T-helper 2 cell treated with Interferon-gamma antibody and Interleukin-4, amounts not matched to agents 5 μg/mL and 100 μg/mL, for 36 hours (primary cell): ENCODE measurements around the gene VRK1.

Source experiments
- DNase-seq: peaks from one replicate; pipeline ENCODE4 v3.0.0; 2021; ENCODE audit warnings: low spot score
- H3K27ac Mint-ChIP-seq: one replicate; pipeline ENCODE4 v1.8.0; 2021; ENCODE audit warnings: mild to moderate bottlenecking, mixed read lengths
- H3K27me3 Mint-ChIP-seq: one replicate; pipeline ENCODE4 v1.8.0; 2021; ENCODE audit warnings: low read depth, mixed read lengths
- H3K36me3 Mint-ChIP-seq: one replicate; pipeline ENCODE4 v1.8.0; 2021; ENCODE audit warnings: low read depth, mixed read lengths
- H3K4me1 Mint-ChIP-seq: one replicate; pipeline ENCODE4 v1.8.0; 2021; ENCODE audit warnings: low read depth, mixed read lengths
- H3K4me3 Mint-ChIP-seq: one replicate; pipeline ENCODE4 v1.8.0; 2022; ENCODE audit warnings: mild to moderate bottlenecking, moderate library complexity, mixed read lengths
- H3K9me3 Mint-ChIP-seq: one replicate; pipeline ENCODE4 v1.8.0; 2021; ENCODE audit warnings: mixed read lengths

VRK1 gene

GRCh38 chr14:96823652-96824051, 26.5 kb downstream of the VRK1 start:
- peaks cover 13% of the 10 kb centered on the region for H3K9me3 Mint-ChIP-seq
- peaks cover 6% of the 10 kb centered on the region for H3K4me1 Mint-ChIP-seq
- DNase-seq, result no peak
- H3K27me3 Mint-ChIP-seq, result no peaks in the 10 kb centered on the region
- peaks cover 44% of the 10 kb centered on the region for H3K36me3 Mint-ChIP-seq
- no peak overlapping the region for H3K4me3 Mint-ChIP-seq
- H3K27ac Mint-ChIP-seq, result no peak overlapping the region

DNA sequence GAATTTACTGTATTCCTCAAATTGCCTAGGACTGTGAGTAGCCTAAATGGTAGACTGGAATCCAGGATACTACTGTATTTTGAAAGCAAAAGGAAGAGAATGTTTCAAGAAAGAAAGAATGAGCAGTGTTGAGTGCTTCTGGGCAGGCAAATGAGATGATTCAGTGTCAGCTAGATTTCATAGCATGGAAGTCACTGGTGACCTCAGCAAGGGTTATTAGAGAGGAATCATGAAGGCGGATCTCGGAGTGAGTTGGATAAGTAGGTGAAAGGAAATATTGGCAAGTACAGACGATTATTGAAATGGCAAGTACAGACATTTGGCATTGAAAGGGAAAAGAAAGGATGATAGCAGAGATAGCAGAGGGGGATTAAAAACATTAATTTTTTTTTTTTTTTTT, 27.1 kb downstream of the VRK1 start:
- Mint-ChIP-seq H3K4me3 (no peak overlapping the region), H3K4me1 (peaks cover 6% of the 10 kb centered on the region), H3K27me3 (no peaks in the 10 kb centered on the region), H3K27ac (no peak overlapping the region), H3K36me3 (peaks cover 49% of the 10 kb centered on the region), H3K9me3 (peaks cover 19% of the 10 kb centered on the region)
- DNase-seq, result no peak

GRCh38 chr14:96826818-96827217, 29.6 kb downstream of the VRK1 start:
- Mint-ChIP-seq H3K36me3 (peaks cover 55% of the 10 kb centered on the region), H3K27me3 (no peaks in the 10 kb centered on the region), H3K9me3 (peaks cover 35% of the 10 kb centered on the region), H3K4me3 (no peak overlapping the region), H3K4me1 (peaks cover 17% of the 10 kb centered on the region), H3K27ac (no peak overlapping the region)
- DNase-seq, result no peak

DNA sequence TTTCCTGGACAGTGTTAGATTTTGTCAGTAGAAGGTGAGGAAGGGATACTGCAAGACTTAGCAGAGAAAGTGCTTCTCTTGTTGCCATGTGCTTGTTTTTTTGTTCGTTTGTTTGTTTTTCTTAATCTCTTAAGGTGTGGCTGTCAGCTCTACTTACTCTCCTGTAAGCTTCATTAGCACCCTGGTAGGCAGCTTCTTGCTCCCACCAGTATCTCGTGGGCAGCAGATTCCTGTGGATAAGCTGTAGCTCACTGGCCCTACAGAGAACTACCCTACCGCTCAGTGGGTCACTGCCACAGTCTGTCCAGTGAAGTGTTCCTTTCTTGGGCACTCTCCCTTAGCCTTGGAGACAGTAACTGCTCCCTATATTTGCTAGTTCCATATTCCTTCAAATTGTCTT, 30.1 kb downstream of the VRK1 start:
- Mint-ChIP-seq H3K27ac (no peak overlapping the region), H3K27me3 (no peaks in the 10 kb centered on the region), H3K9me3 (peaks cover 35% of the 10 kb centered on the region), H3K4me3 (no peak overlapping the region), H3K4me1 (peaks cover 17% of the 10 kb centered on the region), H3K36me3 (peaks cover 54% of the 10 kb centered on the region)
- DNase-seq, result no peak

- H3K27me3 Mint-ChIP-seq, result no peaks in the 10 kb centered on the region
- H3K36me3 Mint-ChIP-seq, result peaks cover 49% of the 10 kb centered on the region
- no peak overlapping the region for H3K27ac Mint-ChIP-seq
Observed at GRCh38 chr14:96829791-96830190, 32.6 kb downstream of the VRK1 start.

GRCh38 chr14:96830946-96831345, 33.8 kb downstream of the VRK1 start:
- Mint-ChIP-seq H3K9me3 (peaks cover 31% of the 10 kb centered on the region), H3K36me3 (peaks cover 49% of the 10 kb centered on the region), H3K27me3 (no peaks in the 10 kb centered on the region), H3K27ac (no peak overlapping the region), H3K4me3 (no peak overlapping the region), H3K4me1 (peaks cover 11% of the 10 kb centered on the region)
- no peak for DNase-seq

More at GRCh38 chr14:96829791-96830190, 32.6 kb downstream of the VRK1 start:
- Mint-ChIP-seq H3K4me1 (peaks cover 15% of the 10 kb centered on the region), H3K9me3 (peaks cover 31% of the 10 kb centered on the region), H3K4me3 (no peak overlapping the region)
- no peak for DNase-seq

- Mint-ChIP-seq H3K9me3 (peaks cover 31% of the 10 kb centered on the region), H3K36me3 (peaks cover 54% of the 10 kb centered on the region), H3K27me3 (no peaks in the 10 kb centered on the region), H3K4me1 (peaks cover 13% of the 10 kb centered on the region), H3K4me3 (no peak overlapping the region), H3K27ac (no peak overlapping the region)
- no peak for DNase-seq
Observed at GRCh38 chr14:96832351-96832750, 35.2 kb downstream of the VRK1 start.

- Mint-ChIP-seq H3K36me3 (peaks cover 51% of the 10 kb centered on the region), H3K27me3 (no peaks in the 10 kb centered on the region), H3K4me1 (peaks cover 4% of the 10 kb centered on the region), H3K9me3 (no peaks in the 10 kb centered on the region), H3K27ac (no peak overlapping the region), H3K4me3 (no peak overlapping the region)
- DNase-seq, result no peak
Observed at GRCh38 chr14:96838449-96838848, 41.3 kb downstream of the VRK1 start.

GRCh38 chr14:96839251-96839650, 42.1 kb downstream of the VRK1 start:
- Mint-ChIP-seq H3K27me3 (no peaks in the 10 kb centered on the region), H3K9me3 (no peaks in the 10 kb centered on the region), H3K4me3 (no peak overlapping the region), H3K27ac (no peak overlapping the region), H3K4me1 (peaks cover 4% of the 10 kb centered on the region), H3K36me3 (peaks cover 48% of the 10 kb centered on the region)
- DNase-seq, result no peak

- no peak for DNase-seq
- Mint-ChIP-seq H3K4me1 (peaks cover 2% of the 10 kb centered on the region), H3K4me3 (no peak overlapping the region), H3K27ac (no peak overlapping the region), H3K27me3 (no peaks in the 10 kb centered on the region), H3K36me3 (peaks cover 46% of the 10 kb centered on the region), H3K9me3 (no peaks in the 10 kb centered on the region)
Observed at GRCh38 chr14:96843137-96843536, 46.0 kb downstream of the VRK1 start.

DNA sequence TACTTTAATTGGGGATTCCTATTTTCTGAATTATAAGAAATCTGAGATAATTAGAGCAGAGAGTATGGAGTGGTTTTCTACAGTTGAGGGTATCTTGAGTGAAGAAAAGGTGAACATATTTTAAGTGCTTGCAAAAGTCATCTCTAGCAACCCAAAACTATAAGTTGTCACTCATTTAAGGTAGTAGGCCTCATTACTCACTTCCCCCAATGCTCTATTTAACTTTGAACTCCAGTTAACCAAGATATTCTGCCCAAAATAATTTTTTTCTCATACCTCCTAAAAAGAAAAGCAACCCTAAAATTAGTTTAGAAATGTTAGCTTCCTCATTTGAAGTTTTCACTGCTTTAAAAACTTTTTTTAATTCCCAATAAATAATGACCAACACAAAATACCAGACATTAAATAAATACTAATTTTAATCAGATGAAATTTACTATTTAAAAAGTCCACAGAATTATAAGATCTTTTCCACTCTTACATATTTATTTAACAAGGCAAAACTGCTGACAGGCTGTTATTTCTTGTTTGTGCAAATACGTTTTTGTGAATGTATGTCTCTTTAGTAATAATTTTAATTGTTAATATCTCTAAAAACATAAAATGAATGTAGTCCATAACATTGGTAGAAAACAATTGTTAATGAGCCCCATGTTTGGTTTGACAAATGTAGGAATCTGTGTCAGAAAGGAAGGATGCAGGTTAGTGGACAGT, 47.8 kb downstream of the VRK1 start:
- Mint-ChIP-seq H3K36me3 (peaks cover 45% of the 10 kb centered on the region), H3K27ac (no peak overlapping the region), H3K27me3 (no peaks in the 10 kb centered on the region), H3K4me3 (no peak overlapping the region), H3K4me1 (peaks cover 2% of the 10 kb centered on the region), H3K9me3 (no peaks in the 10 kb centered on the region)
- DNase-seq, result no peak

GRCh38 chr14:96847451-96847850, 50.3 kb downstream of the VRK1 start:
- no peaks in the 10 kb centered on the region for H3K9me3 Mint-ChIP-seq
- H3K27me3 Mint-ChIP-seq, result no peaks in the 10 kb centered on the region
- peaks cover 41% of the 10 kb centered on the region for H3K36me3 Mint-ChIP-seq
- no peak overlapping the region for H3K27ac Mint-ChIP-seq
- H3K4me3 Mint-ChIP-seq, result no peak overlapping the region
- peaks cover 9% of the 10 kb centered on the region for H3K4me1 Mint-ChIP-seq
- no peak for DNase-seq

- Mint-ChIP-seq H3K36me3 (peaks cover 36% of the 10 kb centered on the region), H3K27me3 (no peaks in the 10 kb centered on the region), H3K9me3 (no peaks in the 10 kb centered on the region)
Observed at GRCh38 chr14:96848011-96848410, 50.8 kb downstream of the VRK1 start.

DNA sequence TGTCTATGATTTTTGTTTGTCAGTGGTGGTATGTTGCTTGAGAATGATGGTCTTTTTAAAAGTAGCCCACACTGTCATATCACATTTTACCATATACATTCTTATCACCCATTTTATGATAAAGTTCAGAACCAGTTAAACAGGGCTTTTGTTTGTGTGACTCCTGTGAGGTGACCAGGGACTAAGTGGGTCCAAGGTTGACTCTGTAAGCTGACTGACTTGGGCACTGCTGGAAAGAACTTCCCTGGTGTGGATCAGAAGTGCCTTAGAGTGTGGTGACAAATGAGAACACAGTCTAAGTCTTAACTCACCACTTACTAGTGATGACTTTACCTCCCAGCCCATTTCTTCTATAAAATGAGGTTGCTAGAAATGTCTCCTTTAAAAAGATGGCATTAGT, 52.6 kb downstream of the VRK1 start:
- peaks cover 6% of the 10 kb centered on the region for H3K4me1 Mint-ChIP-seq
- peaks cover 38% of the 10 kb centered on the region for H3K36me3 Mint-ChIP-seq
- no peak for DNase-seq
- H3K9me3 Mint-ChIP-seq, result no peaks in the 10 kb centered on the region
- no peak overlapping the region for H3K4me3 Mint-ChIP-seq
- H3K27ac Mint-ChIP-seq, result no peak overlapping the region
- H3K27me3 Mint-ChIP-seq, result no peaks in the 10 kb centered on the region

More at GRCh38 chr14:96848011-96848410, 50.8 kb downstream of the VRK1 start:
- Mint-ChIP-seq H3K27ac (no peak overlapping the region), H3K4me1 (peaks cover 6% of the 10 kb centered on the region), H3K4me3 (no peak overlapping the region)
- DNase-seq, result no peak
